WTC11 (cell line): ENCODE data around the gene ACR. TPM values are rescaled to one million over a fixed set of nuclear protein-coding genes. Genes with fewer than 3 reads are reported as not detected.

Experiments used
- ATAC-seq: fragments of 200-7000 bp; cut with Tn5 transposase; 2 replicates; pipeline ENCODE4 v1.10.0; 2021; ENCODE audit warnings: mild to moderate bottlenecking, moderate library complexity
- CTCF ChIA-PET: fragments of 300-600 bp; sonication (Branson Sonifier 250); formaldehyde crosslinking; loops from one replicate; lab custom pipeline; 2021; ENCODE audit warnings: antibody characterized with exemption; lab: Charles Lee
- POLR2A ChIA-PET: fragments of 350-600 bp; sonication (Branson Sonifier 250); formaldehyde crosslinking; loops from one replicate; lab custom pipeline; 2021; ENCODE audit warnings: antibody characterized with exemption; lab: Charles Lee
- DNase-seq: peaks from one replicate; pipeline ENCODE4 v3.0.0; 2021; ENCODE audit warnings: low spot score
- H3K27ac Mint-ChIP-seq: 2 replicates; pipeline ENCODE4 v1.8.0; 2021; ENCODE audit warnings: mixed read lengths
- H3K27me3 Mint-ChIP-seq: 2 replicates; pipeline ENCODE4 v1.8.0; 2021; ENCODE audit warnings: low read depth, mild to moderate bottlenecking, moderate library complexity, mixed read lengths
- H3K36me3 Mint-ChIP-seq: 2 replicates; pipeline ENCODE4 v1.8.0; 2021; ENCODE audit warnings: mixed read lengths
- H3K4me1 Mint-ChIP-seq: 2 replicates; pipeline ENCODE4 v1.8.0; 2022; ENCODE audit warnings: mixed read lengths
- H3K4me3 Mint-ChIP-seq: 2 replicates; pipeline ENCODE4 v1.8.0; 2021; ENCODE audit warnings: mild to moderate bottlenecking, moderate library complexity, mixed read lengths
- H3K9me3 Mint-ChIP-seq: 2 replicates; pipeline ENCODE4 v1.8.0; 2021; ENCODE audit warnings: mixed read lengths
- AR ChIP-seq: fragments of 250-450 bp; sonication (Bioruptor Pico); IDR thresholded peaks from 2 replicates; pipeline ENCODE4 v1.9.0; 2021; ENCODE audit warnings: mild to moderate bottlenecking
- ARID4B ChIP-seq: sonication (generic); formaldehyde crosslinking; IDR thresholded peaks from 2 replicates; pipeline ENCODE4 v1.8.0; 2023; ENCODE audit warnings: missing genetic modification reagents, mild to moderate bottlenecking, borderline replicate concordance
- CDX4 ChIP-seq: fragments of 250-450 bp; sonication (Bioruptor Pico); IDR thresholded peaks from 2 replicates; pipeline ENCODE4 v1.9.0; 2021; ENCODE audit warnings: moderate library complexity, mild to moderate bottlenecking, inconsistent platforms, borderline replicate concordance
- ELF4 ChIP-seq: sonication (generic); formaldehyde crosslinking; IDR thresholded peaks from 2 replicates; pipeline ENCODE4 v1.8.1; 2022; ENCODE audit warnings: low read depth, mild to moderate bottlenecking, moderate library complexity, missing genetic modification reagents
- ESRRA ChIP-seq: sonication (generic); formaldehyde crosslinking; IDR thresholded peaks from 2 replicates; pipeline ENCODE4 v1.8.1; 2022; ENCODE audit warnings: mild to moderate bottlenecking, missing genetic modification reagents, borderline replicate concordance
- ETV6 ChIP-seq: sonication (generic); formaldehyde crosslinking; IDR thresholded peaks from 2 replicates; pipeline ENCODE4 v1.8.1; 2022; ENCODE audit warnings: mild to moderate bottlenecking, missing genetic modification reagents
- GABPB1 ChIP-seq: sonication (generic); formaldehyde crosslinking; IDR thresholded peaks from 2 replicates; pipeline ENCODE4 v1.8.1; 2023; ENCODE audit warnings: mild to moderate bottlenecking, missing genetic modification reagents
- IRF1 ChIP-seq: sonication (generic); formaldehyde crosslinking; IDR thresholded peaks from 2 replicates; pipeline ENCODE4 v1.8.0; 2023; ENCODE audit warnings: missing genetic modification reagents
- MYBL2 ChIP-seq: sonication (generic); formaldehyde crosslinking; IDR thresholded peaks from 2 replicates; pipeline ENCODE4 v1.8.1; 2023; ENCODE audit warnings: mild to moderate bottlenecking, moderate library complexity, missing genetic modification reagents
- NFATC4 ChIP-seq: fragments of 250-450 bp; sonication (Bioruptor Pico); IDR thresholded peaks from 2 replicates; pipeline ENCODE4 v1.9.0; 2021; ENCODE audit warnings: mild to moderate bottlenecking
- NFE2L1 ChIP-seq: sonication (generic); formaldehyde crosslinking; IDR thresholded peaks from 2 replicates; pipeline ENCODE4 v1.8.1; 2023; ENCODE audit warnings: missing genetic modification reagents
- TEAD1 ChIP-seq: sonication (generic); formaldehyde crosslinking; IDR thresholded peaks from 2 replicates; pipeline ENCODE4 v1.8.0; 2022; ENCODE audit warnings: mild to moderate bottlenecking, missing genetic modification reagents
- USF1 ChIP-seq: sonication (generic); formaldehyde crosslinking; IDR thresholded peaks from 2 replicates; pipeline ENCODE4 v1.8.0; 2022; ENCODE audit warnings: mild to moderate bottlenecking, missing genetic modification reagents
- ZNF232 ChIP-seq: sonication (generic); formaldehyde crosslinking; IDR thresholded peaks from 2 replicates; pipeline ENCODE4 v1.8.0; 2022; ENCODE audit warnings: mild to moderate bottlenecking, missing genetic modification reagents
- ZNF263 ChIP-seq: sonication (generic); formaldehyde crosslinking; IDR thresholded peaks from 2 replicates; pipeline ENCODE4 v1.8.1; 2022; ENCODE audit warnings: low read depth, mild to moderate bottlenecking, moderate library complexity, missing genetic modification reagents
- ZNF317 ChIP-seq: sonication (generic); formaldehyde crosslinking; IDR thresholded peaks from 2 replicates; pipeline ENCODE4 v1.8.1; 2023; ENCODE audit warnings: low read depth, mild to moderate bottlenecking, moderate library complexity, missing genetic modification reagents, borderline replicate concordance
- ZNF396 ChIP-seq: fragments of 250-450 bp; sonication (Bioruptor Pico); IDR thresholded peaks from 2 replicates; pipeline ENCODE4 v1.8.0; 2021; ENCODE audit warnings: mild to moderate bottlenecking, moderate library complexity, borderline replicate concordance
- total RNA-seq: library from RNA; stranded (reverse); gene quantifications from 3 replicates; pipeline ENCODE4 v1.2.3, GENCODE V29; 2021
- TF ChIP-seq, protein P1 (sequence below): sonication (generic); formaldehyde crosslinking; IDR thresholded peaks from 2 replicates; pipeline ENCODE4 v1.8.1; 2022; ENCODE audit warnings: mild to moderate bottlenecking, missing genetic modification reagents, moderate library complexity, borderline replicate concordance
- TF ChIP-seq, protein P2 (sequence below): sonication (generic); formaldehyde crosslinking; IDR thresholded peaks from 2 replicates; pipeline ENCODE4 v1.8.0; 2022; ENCODE audit warnings: mild to moderate bottlenecking, missing genetic modification reagents

Gene ACR
- total RNA-seq, 1 experiment from 2014 or later, result 0.46 TPM

GRCh38 chr22:50712341-50713007 lies 25.5 kb upstream of the ACR start:
- CTCF ChIA-PET, result interaction anchor here (0.5 kb wide), 1 partner anchor 43 kb away, joined by 4 read pairs; no protein-coding TSS in a partner anchor
- Mint-ChIP-seq H3K27ac (no peak overlapping the region), H3K27me3 (peaks cover 10% of the 10 kb centered on the region)

More at GRCh38 chr22:50712341-50713007, 25.5 kb upstream of the ACR start:
- no peak for TF ChIP-seq USF1
- TF ChIP-seq ZNF232, result no peak
- no peak for TF ChIP-seq ARID4B
- TF ChIP-seq TEAD1 (CRISPR knock-in tag), result no peak
- TF ChIP-seq ESRRA (CRISPR knock-in tag), result no peak
- TF ChIP-seq ZNF396 (CRISPR knock-in tag), result no peak
- no peak for TF ChIP-seq IRF1 (CRISPR knock-in tag)
- TF ChIP-seq, protein P1, sequence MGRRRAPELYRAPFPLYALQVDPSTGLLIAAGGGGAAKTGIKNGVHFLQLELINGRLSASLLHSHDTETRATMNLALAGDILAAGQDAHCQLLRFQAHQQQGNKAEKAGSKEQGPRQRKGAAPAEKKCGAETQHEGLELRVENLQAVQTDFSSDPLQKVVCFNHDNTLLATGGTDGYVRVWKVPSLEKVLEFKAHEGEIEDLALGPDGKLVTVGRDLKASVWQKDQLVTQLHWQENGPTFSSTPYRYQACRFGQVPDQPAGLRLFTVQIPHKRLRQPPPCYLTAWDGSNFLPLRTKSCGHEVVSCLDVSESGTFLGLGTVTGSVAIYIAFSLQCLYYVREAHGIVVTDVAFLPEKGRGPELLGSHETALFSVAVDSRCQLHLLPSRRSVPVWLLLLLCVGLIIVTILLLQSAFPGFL (CRISPR knock-in tag), result no peak
- TF ChIP-seq NFE2L1 (CRISPR knock-in tag), result no peak
- no peak for TF ChIP-seq NFATC4 (CRISPR knock-in tag)
- no peak for TF ChIP-seq AR (CRISPR knock-in tag)
- TF ChIP-seq, protein P2, sequence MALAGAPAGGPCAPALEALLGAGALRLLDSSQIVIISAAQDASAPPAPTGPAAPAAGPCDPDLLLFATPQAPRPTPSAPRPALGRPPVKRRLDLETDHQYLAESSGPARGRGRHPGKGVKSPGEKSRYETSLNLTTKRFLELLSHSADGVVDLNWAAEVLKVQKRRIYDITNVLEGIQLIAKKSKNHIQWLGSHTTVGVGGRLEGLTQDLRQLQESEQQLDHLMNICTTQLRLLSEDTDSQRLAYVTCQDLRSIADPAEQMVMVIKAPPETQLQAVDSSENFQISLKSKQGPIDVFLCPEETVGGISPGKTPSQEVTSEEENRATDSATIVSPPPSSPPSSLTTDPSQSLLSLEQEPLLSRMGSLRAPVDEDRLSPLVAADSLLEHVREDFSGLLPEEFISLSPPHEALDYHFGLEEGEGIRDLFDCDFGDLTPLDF (CRISPR knock-in tag), result no peak
- no peak for TF ChIP-seq ZNF263 (CRISPR knock-in tag)
- no peak for TF ChIP-seq CDX4 (CRISPR knock-in tag)
- no peak for TF ChIP-seq GABPB1 (CRISPR knock-in tag)
- no peak for TF ChIP-seq ZNF317 (CRISPR knock-in tag)
- no peak for TF ChIP-seq ELF4 (CRISPR knock-in tag)
- TF ChIP-seq MYBL2 (CRISPR knock-in tag), result no peak
- TF ChIP-seq ETV6 (CRISPR knock-in tag), result no peak
- no peaks in the 10 kb centered on the region for H3K4me1 Mint-ChIP-seq
- no peak for DNase-seq
- H3K9me3 Mint-ChIP-seq, result no peaks in the 10 kb centered on the region
- no peak overlapping the region for H3K4me3 Mint-ChIP-seq
- POLR2A ChIA-PET, result no interaction called here
- ATAC-seq, result no peak
- H3K36me3 Mint-ChIP-seq, result no peaks in the 10 kb centered on the region
